COR-L47 (cell line): Measurements from ENCODE around the gene SLC26A6.

Experiments used
- DNase-seq: peaks from one replicate; lab custom pipeline; 2025; lab: John Stamatoyannopoulos, UW

SLC26A6 gene

DNA sequence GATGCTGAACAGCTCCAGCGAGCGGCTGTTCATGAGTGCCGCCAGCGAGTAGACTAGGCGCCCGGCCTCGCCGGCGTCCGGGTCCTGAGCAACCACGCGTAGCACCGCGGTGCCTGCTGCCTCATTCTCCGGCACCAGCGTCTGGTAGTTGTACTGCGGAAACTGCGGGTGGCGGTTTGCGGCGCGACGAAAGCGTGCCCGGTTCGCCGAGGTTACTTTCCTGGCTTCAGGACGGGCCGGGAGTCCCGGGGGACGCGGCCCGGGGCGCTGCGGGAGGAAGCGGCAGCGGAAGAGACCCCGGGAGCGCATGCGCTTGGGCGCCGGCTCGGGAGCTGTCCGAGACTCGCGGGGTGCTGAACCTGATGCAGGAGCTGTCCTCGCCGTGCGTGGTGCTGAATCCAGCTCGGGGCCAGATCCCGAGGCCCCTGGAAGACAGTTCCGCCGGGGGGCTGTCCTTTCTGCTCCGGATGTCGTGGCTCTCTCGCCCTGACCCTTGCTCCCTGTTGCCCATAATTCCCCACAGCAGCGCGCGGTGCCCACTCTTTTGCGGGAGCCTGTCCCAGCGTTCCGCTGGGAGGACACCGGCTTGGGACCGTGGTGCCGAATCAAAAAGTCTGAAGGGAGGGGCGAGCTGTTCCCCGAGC, 26.4 kb upstream of the SLC26A6 start:
- DNase-seq = no peak

DNA sequence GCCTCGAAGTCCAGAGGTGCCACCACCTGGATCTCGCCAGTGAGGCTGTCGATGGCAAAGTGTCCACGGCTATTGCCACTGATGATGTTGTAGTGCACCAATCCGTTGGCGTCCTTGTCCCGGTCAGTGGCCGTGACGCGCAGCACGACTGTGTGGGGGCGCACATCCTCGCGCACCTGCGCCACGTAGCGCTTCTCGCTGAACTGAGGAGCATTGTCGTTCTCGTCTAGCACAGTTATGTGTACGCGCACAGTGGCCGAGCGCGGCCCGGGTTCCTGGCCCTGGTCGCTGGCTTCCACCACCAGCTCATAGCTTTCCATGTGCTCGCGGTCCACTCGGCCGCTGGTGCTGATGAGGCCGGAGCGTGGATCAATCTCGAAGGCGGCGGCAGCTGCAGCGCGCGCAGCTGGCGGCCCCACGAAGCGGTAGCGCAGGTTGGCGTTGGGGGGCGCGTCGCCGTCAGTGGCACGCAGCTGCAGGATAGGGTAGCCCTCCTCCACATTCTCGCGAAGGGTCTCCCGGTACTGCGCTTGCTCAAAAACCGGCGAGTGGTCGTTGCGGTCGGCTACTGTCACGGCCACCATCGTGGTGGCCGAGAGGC, 25.6 kb upstream of the SLC26A6 start:
- no peak for DNase-seq

DNA sequence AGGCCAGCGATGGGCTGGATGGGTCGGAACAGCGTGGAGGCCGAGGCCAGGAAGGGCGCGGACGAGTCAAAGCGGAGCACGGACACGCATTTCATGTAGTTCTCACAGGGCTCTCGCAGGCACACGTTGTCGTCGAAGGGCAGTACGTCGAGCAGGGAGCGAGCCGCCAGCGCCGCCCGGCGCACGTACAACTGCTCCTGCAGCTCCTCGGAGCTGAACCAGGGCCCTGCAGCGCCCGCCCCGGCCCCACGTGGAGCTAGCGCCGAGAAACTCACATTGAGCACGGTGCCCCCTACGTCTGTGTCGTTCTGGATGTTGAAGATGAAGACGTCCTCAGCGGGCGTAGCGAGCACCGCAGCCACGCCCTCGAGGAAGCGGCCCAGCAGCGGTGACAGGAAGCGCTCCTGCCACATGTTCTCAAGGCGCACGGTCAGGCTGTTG, 21.6 kb upstream of the SLC26A6 start:
- DNase-seq = no peak

DNA sequence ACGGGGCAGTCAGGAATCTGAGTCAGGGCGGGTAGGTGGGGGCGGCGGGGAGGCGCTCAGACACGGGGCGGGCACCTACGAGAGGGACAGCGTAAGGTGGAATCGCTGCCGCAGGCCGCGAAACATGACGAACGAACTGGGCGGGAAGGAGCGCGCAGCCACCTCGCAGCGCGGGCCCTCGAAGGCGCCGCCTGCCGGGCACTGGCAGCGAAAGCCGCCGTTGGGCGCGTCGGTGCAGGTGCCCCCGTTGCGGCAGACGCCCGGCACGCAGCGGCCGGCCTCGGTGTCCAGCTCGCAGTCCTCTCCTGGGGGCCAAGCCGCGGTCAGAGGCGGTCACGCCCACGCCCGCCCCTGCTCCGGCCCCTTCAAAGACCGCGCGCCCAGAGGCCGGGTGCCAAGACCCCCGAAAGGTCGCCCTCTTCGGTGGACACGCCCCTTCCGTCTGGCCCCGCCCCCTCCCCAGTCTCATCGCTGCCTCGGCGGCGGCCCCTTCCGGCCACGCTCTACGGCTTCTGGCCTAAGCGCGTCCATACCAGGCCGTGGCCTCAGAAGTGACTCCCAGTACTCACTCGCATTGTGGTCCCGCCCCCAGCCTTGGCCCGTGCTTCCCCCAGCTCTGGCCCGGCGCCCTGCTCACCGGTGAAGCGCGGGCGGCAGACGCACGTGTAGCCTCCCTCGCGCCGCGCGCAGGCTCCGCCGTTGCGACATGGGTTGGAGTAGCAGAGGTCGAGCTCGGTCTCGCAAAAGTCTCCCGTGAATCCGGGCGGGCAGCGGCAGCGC, 21.0 kb upstream of the SLC26A6 start:
- DNase-seq = no peak

DNA sequence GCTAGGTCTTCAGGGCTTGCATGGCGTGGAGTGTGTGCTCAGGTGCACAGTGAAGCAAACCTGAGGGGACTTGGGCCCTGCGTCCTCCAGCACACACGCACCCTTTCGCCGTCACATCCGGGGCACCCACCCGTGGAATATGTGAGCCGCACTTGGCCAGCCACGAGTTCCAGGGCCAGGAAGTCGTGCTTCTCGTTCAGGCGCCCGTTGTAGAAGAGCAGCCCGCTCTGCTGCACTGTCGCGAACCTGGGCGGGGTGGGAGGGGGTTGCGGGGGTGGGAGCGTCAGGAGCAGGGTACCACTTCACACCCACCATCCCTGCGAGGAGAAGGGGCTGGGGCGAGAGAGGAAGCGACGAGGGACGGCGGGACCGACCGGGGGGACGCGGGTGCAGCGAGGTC, 20.3 kb upstream of the SLC26A6 start:
- no peak for DNase-seq

DNA sequence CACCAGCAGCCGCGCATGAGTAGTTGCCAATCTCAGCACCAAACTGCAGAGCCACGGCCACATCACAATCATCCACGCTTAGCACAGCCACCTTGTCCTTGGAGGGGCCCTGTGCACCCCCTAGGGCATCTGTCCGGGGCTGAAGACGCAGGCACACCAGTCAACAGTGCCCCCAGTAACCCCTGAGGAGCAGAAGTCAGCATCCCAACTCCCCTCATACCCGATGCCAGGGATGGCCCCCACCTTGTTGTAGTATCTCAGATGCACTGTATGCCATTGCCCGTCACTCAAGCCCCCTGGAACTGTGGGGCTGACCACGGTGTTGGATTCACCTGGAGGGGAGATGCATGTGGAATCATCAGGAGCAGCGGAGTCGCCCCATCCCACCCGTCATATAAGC, 19.8 kb upstream of the SLC26A6 start:
- no peak for DNase-seq

DNA sequence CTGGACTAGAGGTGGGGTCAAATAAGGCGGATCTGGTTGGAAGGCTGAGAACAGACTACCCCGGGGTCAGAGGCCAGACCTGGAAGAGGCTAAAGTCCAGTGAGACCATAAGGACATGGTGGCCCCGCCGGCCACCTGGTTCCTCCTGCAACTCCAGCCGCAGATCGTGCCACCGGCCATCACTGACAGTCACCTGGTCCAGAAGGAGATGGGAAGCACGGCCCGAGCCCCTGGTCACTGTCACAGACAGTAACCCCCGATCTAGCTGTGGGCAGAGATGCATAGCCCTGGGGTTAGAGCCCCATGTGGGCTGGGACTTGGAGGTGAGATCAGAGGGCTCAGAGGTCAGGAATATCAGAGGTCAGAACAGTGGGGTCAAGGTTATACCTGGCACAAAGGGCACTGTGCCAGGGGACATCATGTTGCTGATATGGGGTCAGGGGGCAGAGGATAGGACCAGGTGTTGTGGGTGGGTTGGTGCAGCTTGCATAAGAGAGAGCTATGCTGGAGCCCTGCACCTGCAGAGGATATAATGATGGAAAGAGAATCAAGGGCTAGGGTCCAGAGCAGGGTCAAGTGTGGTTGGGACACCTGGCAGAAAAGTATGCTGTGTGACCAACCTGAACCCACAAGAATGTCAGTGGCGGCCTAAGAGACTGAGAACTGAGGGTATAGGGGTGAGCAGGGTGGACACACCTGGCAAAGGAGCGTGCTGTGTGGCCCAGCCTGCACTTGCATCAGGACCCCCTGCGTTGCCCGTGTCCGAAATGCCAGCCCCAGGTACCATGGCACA, 17.9 kb upstream of the SLC26A6 start:
- no peak for DNase-seq

DNA sequence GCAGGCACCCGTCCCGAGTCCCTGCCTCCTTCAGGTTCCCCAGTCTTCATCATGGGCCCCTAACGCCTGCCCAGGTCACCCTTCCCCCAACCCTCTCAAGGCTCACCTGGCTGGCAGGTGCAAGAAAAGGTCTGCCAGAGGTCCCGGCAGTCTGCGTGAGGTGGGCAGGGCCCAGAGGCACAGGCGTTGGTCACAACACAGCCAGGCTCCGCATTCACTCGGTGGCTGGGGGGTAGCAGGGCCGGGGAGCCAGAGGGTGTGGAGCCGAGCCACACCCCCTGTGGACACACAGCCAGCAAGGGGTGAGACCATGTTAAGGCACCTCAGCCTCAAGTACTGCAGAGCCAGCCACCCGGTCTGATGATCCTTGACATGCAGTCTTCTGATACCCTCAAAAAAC, 16.5 kb upstream of the SLC26A6 start:
- DNase-seq = no peak

DNA sequence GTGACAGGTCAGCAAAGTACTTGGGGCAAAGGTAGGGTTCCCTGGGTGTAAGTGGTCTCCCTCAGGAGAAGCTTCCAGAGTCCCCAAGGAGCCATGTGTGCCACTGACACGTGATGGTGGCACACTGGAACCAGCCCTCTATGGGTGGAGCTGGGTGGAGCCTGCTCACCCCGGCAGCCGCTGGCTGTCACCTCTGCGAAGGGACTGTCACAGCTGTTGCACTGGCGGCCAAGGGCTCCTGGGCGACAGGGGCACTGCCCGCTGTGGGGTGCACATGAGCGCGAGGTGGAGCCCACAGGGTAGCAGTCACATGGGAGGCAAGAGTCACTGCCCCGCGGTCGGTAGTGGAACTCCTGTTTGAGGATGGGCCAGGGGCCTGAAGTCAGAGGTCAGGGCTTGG, 15.5 kb upstream of the SLC26A6 start:
- DNase-seq = no peak

DNA sequence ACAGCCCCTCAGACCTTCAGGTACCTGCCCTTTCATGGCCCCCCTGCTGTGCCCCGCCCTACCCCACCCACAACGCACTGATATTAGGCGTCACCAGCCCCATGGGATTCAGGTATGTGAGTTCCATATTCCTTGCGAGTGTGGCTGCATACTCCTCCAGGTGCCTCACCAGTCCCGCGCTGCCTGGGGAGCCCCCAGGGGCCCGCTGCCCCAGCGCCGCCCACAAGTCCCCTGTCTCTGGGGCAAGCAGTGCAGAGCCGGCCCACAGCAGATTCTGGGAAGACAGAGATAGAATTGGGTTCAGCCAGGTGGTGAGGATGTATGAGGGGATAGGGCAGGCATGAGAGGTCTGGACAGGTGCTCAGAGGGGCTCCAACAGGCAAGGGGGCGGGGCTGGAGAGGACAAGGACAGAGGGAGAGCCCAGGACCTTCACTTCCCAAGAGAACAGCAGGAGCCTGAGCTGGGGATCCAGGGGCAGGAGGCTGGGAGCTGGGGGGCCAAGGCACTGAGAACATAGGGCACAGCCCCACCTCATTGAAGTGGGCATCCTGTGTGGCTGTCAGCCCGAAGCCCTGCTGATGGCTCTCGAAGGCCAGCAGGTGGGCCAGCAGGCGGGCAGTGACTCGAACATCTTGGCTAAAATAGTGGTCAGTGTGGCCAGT, 13.1 kb upstream of the SLC26A6 start:
- DNase-seq = no peak

DNA sequence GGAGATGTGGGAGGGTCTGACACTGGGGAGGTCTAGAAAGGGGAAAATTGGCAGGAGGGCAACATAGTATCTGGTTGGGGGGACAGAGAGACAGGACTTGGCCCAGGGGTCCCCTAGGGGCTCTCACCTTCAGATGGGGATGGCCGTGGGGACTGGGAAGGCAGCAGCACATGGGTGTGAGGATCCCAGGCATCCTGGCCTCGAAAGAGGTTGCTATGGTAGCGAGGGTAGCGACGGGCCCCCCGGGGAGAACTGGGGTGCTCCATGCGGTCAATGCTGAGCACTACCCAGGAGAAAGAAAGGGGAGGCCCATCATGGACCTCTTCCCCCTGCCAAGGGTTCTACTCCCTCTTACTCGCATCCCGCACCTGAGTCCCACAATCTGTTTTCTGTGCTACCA, 12.5 kb upstream of the SLC26A6 start:
- no peak for DNase-seq

DNA sequence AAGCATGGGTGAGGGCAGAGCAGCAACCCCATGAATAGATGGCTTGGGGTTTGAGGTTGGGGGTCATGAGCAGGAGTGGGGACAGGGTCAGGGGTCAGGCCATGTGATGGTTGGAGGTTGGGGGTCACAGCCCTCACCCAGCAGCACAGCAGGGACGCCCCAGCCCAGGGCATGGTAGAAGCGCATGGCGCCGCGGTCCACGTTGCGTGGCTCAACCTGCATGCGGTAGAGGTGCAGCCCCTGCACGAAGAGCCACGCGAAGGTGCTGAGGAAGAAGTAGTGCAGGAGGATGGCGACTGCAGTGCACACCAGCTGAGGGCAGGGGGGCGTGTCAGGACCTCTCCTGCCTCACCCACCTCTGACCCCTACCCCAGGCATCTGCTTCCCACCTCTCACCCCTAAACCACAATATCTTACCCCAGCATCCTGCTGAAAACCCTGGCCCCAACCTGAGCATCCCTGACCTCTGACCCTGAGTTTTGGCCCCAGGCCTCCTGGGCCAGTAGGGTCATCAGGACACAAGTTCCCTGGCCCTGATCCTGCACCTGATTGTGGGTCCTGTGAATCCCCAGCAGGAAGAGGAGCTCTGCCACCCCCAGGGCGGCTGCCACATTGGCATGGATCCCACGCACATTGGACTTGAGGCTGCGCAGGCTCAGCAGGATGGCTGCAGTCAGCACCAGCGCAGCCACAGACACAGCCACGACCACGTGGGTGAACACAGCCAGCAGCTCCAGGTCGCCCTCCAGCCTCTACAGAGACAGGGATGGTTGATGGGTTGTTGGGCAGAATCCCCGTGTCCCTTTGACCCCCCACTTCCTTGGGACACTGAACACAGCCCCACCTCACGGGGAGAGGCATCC, 9.9 kb upstream of the SLC26A6 start:
- DNase-seq = no peak

DNA sequence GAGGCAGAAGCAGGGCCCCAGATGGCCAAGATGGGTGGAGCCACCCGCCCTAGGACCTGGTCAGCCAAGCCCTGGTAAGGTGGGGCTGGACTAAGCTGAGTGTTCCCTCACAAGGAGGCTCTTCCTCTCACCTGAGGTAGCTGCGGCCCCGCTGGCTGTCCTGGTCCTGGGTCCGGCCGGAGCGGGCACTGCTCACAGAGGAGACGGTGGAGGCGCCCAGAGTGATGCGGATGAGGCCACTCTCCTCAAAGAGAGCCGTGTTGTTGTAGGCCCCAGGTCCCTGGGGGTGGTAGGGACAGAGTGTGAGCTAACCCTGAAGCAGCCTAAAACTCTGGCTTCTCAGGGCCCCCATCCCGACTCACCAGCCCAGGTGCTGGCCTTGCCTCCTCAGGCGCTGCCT, 7.3 kb upstream of the SLC26A6 start:
- no peak for DNase-seq

DNA sequence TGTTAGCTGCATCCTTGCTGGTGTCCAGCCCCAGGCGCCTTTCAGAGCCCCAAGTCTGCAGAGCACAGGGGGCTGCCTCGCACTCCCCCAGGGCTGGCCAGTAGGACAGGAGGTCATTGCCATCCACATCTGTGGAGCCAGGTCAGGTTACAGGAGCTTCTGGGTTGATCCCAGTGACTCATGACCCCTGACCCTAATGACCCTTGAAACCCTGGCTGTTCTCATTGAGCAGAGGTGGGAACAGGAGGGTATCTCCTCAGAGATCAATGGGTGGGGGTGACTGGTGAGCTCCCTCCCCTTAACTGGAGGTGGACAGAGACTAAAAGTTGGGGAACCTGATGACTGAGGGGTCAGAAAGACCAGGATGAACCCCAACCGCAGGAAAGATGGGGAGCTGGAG, 6.1 kb upstream of the SLC26A6 start:
- DNase-seq = no peak

DNA sequence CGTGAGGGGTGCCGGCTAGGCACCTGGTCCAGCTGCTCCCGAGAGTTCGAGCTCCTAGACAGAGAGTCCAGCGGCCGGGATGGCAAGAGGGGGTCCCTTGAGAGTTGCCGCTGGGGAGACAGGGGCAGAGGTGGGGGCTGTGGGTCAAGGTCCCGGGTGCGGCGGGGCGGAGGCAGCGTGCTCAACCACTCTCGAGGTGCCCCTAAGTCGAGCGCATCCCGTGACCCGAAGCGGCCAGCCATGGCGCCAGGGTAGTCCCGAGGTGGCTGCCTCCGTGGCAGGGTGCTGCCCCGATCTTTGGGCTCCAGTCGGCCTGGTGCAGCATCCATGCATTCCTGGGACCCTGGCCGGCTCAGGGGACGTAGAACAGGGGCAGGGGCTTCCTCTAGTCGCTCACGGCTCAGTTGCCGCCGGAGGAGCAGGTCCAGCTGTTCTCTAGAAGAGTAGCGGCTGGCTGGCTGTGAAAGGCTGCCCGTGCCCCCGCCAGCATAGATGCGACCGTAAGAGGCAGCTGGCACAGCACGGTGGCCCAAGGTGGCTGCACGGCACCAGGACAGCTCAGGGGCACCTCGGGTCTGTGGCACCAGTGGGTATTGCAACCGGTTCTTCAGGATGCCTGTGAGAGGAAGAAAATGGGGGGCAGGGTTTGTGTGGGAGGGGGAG, 4.8 kb upstream of the SLC26A6 start:
- no peak for DNase-seq

DNA sequence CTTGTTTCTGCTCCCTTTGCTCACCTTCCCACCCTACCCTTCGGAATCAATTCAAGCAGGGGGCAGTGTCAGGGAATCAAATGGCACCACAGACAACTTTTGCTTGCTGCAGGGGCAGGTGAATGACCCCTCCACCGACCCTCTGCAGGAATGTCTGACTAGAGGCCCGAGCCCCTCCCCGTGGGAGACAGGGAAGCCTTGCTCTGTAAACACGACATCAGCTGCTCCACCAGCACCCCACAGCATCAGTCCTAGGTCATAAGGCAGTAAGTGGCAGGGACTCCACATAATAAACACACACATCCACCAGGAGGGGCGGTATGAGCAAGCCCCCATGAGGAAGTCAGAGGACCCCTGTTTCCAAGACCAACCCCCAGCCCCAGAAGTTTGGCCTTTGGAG, 2.0 kb upstream of the SLC26A6 start:
- no peak for DNase-seq

DNA sequence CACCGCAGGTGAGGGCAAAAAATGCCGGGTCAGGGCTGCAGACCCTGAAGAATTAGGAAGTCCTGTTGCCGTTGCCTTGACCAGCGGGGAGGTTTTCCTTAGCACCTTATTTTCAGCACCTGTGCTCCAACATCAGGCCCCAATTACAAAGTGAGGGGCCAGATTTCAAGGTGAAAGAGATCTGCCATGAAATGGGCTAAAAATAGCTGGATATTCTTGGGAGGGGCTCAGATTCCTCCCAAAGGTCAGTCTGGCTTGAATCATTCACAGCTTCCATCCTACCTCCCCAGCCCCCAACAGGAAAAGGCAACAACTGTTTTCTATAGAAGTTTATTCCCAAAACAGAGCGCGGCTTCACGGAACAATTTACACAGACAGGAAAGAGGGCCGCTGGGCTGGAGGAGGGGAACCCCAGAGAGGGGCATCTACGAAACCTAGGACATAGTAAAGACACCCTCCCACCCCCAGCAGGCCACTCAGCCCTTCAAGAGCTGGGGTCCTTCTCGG, 941 bp upstream of the SLC26A6 start:
- no peak for DNase-seq

DNA sequence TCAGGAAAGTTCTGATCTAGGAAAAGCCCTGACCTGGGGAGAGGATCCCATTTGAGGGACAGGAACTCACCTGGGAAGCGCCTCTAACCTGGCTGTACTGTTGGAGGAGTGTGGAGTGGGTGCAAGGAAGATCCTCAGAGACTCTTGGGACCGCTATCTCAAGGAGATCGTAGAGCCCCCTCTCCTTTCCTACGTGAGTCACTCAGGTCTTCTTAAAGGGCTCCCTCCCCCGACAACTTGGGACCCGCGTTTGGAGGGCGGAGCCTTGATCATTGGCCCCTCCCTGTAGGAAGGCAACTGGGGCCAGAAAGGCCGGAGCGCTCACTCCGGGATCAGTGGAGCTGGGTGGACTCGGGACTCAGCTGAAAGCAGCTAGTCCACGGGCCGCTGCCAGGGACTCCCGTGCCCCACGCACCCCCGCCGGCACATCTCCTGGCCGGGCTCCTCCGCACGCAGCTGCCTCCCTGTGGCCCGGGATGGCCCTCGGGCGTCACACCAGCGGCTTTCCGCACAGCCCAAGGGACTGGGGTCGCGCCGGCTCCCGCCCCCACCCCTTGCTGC, 520 bp downstream of the SLC26A6 start:
- DNase-seq = no peak

DNA sequence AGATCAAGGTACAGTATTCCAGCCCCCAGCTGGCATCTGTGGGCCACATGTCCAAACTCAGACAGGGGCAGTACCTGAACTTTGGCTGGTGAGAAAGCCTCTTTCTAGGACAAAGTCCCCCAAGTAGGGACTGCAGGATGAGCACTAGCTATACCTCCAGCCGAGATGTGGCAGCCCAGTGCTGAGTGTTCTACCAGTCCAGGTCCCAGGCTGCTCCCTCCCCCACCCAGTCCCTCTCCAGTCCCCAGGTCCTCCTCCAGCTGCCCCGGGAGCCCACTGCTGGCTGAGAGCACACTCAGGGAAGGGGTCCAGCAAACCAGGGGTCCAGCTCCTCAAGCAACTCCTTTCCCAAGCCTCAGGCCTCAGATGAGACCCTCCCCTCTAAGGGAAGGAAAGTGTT, 1.5 kb downstream of the SLC26A6 start:
- DNase-seq = no peak

DNA sequence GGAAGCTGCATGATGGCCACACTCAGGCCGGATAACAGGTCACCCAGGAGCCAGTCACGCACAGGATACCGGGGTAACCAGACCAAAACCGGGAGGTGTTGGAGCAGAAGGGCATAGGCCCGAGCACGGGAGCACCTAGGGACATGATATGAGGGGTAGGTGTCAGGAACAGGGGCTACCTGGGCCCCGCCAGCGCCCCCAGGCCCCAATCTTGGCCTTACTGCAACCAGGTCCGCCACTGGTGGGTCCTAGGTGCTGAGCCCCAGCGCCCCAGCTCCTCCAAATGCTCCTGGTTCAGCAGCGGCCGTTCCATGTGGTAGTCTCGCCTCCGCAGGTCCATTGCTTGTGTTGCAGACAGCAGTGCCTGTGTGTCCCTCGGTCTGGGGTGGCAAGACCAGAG, 2.0 kb downstream of the SLC26A6 start:
- DNase-seq = no peak
